GM18517 (cell line): ENCODE data around the gene CABP1.
"Not testable (repeated sequence)": the region's sequence is repeated elsewhere in the genome, so short reads cannot be mapped to it uniquely, and the experiment has no call there.

ENCODE experiments used
- ATAC-seq: cut with Tn5 transposase; IDR thresholded peaks from one replicate; pipeline ENCODE4 v1.9.1; 2021; ENCODE audit warnings: mild to moderate bottlenecking, moderate library complexity; ENCODE audit not compliant: unreplicated experiment

CABP1 gene

GRCh38 chr12:120666571-120667390 lies 26.4 kb downstream of the CABP1 start:
- ATAC-seq, result no peak

GRCh38 chr12:120668091-120668867 lies 27.9 kb downstream of the CABP1 start:
- no peak for ATAC-seq

GRCh38 chr12:120668868-120669840 lies 28.7 kb downstream of the CABP1 start:
- peak; percentile 54 for ATAC-seq

- not testable (repeated sequence) for ATAC-seq
Measured at GRCh38 chr12:120670237-120670636, 29.8 kb downstream of the CABP1 start.

- ATAC-seq, result no peak
Measured at GRCh38 chr12:120670667-120671066, 30.2 kb downstream of the CABP1 start.

- no peak for ATAC-seq
Measured at GRCh38 chr12:120674097-120674636, 33.7 kb downstream of the CABP1 start.

- no peak for ATAC-seq
Measured at GRCh38 chr12:120677765-120678473, 37.5 kb downstream of the CABP1 start.

- no peak for ATAC-seq
Measured at GRCh38 chr12:120678572-120678971, 38.1 kb downstream of the CABP1 start.

GRCh38 chr12:120680165-120680738 lies 39.8 kb downstream of the CABP1 start:
- ATAC-seq, result no peak

GRCh38 chr12:120684523-120684932 lies 44.1 kb downstream of the CABP1 start:
- ATAC-seq, result peak; percentile 5

GRCh38 chr12:120685522-120685921 lies 45.1 kb downstream of the CABP1 start:
- ATAC-seq, result no peak

GRCh38 chr12:120686151-120686689 lies 45.8 kb downstream of the CABP1 start:
- peak; percentile 65 for ATAC-seq

GRCh38 chr12:120686690-120687577 lies 46.5 kb downstream of the CABP1 start, which contains the start of gene MLEC:
Gene MLEC, plus strand, starts transcription at chr12:120687149. Its CDS starts 148 bp downstream, at chr12:120687297.
- peak; percentile 57 for ATAC-seq

GRCh38 chr12:120687578-120688289 lies 47.3 kb downstream of the CABP1 start:
- ATAC-seq, result no peak

- no peak for ATAC-seq
Measured at GRCh38 chr12:120688527-120689071, 48.2 kb downstream of the CABP1 start.

GRCh38 chr12:120689397-120690082 lies 49.1 kb downstream of the CABP1 start:
- ATAC-seq, result no peak

- ATAC-seq, result no peak
Measured at GRCh38 chr12:120690083-120690450, 49.6 kb downstream of the CABP1 start.
